Measurements from ENCODE around the gene SLC25A24. TPM values are rescaled to one million over a fixed set of nuclear protein-coding genes. Genes with fewer than 3 reads are reported as not detected.

SLC25A24 gene
- total RNA-seq, 2 donors from 2014 or later, result 6.3 to 21.5 TPM

GRCh38 chr1:108100148-108100547 lies 100.0 kb downstream of the SLC25A24 start:
- WGBS, 2 donors, result 83 to 91% methylated on average over 1 of the region's 1 CpG
- no peak for DNase-seq
- intact Hi-C loops (cut with DNase I), result no loop called here

GRCh38 chr1:108097018-108097417 lies 103.1 kb downstream of the SLC25A24 start:
- H3K27ac ChIP-seq, result no peak overlapping the region
- no peak overlapping the region for H3K4me3 ChIP-seq
- H3K36me3 ChIP-seq (replicated peaks in 1 of 2; ENCODE audit: insufficient read depth in 1 of 2, low read depth in 2 of 2), result no peaks in the 10 kb centered on the region
- DNase-seq (no peak), ATAC-seq (no peak)
- no peak for TF ChIP-seq POLR2A (IDR thresholded peaks at IDR 0.05)
- TF ChIP-seq, protein P1, sequence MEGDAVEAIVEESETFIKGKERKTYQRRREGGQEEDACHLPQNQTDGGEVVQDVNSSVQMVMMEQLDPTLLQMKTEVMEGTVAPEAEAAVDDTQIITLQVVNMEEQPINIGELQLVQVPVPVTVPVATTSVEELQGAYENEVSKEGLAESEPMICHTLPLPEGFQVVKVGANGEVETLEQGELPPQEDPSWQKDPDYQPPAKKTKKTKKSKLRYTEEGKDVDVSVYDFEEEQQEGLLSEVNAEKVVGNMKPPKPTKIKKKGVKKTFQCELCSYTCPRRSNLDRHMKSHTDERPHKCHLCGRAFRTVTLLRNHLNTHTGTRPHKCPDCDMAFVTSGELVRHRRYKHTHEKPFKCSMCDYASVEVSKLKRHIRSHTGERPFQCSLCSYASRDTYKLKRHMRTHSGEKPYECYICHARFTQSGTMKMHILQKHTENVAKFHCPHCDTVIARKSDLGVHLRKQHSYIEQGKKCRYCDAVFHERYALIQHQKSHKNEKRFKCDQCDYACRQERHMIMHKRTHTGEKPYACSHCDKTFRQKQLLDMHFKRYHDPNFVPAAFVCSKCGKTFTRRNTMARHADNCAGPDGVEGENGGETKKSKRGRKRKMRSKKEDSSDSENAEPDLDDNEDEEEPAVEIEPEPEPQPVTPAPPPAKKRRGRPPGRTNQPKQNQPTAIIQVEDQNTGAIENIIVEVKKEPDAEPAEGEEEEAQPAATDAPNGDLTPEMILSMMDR (IDR thresholded peaks at IDR 0.05), result no peak
- H3K4me1 ChIP-seq, result no peaks in the 10 kb centered on the region
- H3K9me3 ChIP-seq, result no peaks in the 10 kb centered on the region
- intact Hi-C loops (cut with DNase I), result no loop called here
- no peaks in the 10 kb centered on the region for H3K27me3 ChIP-seq

More at GRCh38 chr1:108100148-108100547, 100.0 kb downstream of the SLC25A24 start:
- Histone ChIP-seq H3K4me3 (no peak overlapping the region), H3K27ac (no peak overlapping the region), H3K9me3 (no peaks in the 10 kb centered on the region), H3K4me1 (no peaks in the 10 kb centered on the region), H3K36me3 (replicated peaks in 1 of 2; ENCODE audit: insufficient read depth in 1 of 2, low read depth in 2 of 2) (no peaks in the 10 kb centered on the region), H3K27me3 (no peaks in the 10 kb centered on the region)
- TF ChIP-seq, protein P1 (IDR thresholded peaks at IDR 0.05), result no peak
- TF ChIP-seq POLR2A (IDR thresholded peaks at IDR 0.05), result no peak
- no peak for ATAC-seq

GRCh38 chr1:108096089-108096488 lies 104.1 kb downstream of the SLC25A24 start:
- 50 to 58% methylated on average over 4 of the region's 4 CpGs for WGBS, 2 donors
- no peaks in the 10 kb centered on the region for H3K4me1 ChIP-seq
- H3K36me3 ChIP-seq (replicated peaks in 1 of 2; ENCODE audit: insufficient read depth in 1 of 2, low read depth in 2 of 2), result no peaks in the 10 kb centered on the region
- no peak for TF ChIP-seq POLR2A (IDR thresholded peaks at IDR 0.05)
- TF ChIP-seq, protein P1 (IDR thresholded peaks at IDR 0.05), result no peak
- no peak overlapping the region for H3K4me3 ChIP-seq
- H3K9me3 ChIP-seq, result no peaks in the 10 kb centered on the region
- intact Hi-C loops (cut with DNase I), result no loop called here
- ATAC-seq, result no peak
- H3K27ac ChIP-seq, result no peak overlapping the region
- no peaks in the 10 kb centered on the region for H3K27me3 ChIP-seq
- DNase-seq, result no peak

DNA sequence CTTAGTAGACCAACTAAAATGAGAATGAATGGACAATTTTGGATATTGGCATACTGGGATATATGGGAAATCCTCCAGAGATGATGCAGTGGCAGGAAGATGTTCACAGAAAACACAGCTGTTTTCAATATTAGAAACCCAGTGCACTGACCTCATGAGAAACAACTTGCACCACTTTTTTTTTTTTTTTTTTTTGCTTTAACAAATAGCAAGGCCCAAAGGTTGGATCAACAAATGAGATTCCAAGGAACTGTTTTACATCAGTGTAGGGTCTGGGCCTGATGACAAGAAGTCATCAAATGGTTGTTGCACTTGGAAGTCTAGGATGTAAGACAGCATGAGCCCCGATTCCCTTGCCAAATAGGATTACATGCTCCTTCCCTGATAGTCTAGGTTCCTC lies 110.7 kb downstream of the SLC25A24 start:
- Histone ChIP-seq H3K4me1 (no peaks in the 10 kb centered on the region), H3K4me3 (no peak overlapping the region), H3K27ac (no peak overlapping the region), H3K27me3 (no peaks in the 10 kb centered on the region), H3K9me3 (no peaks in the 10 kb centered on the region), H3K36me3 (replicated peaks in 1 of 2; ENCODE audit: insufficient read depth in 1 of 2, low read depth in 2 of 2) (no peaks in the 10 kb centered on the region)
- WGBS, 2 donors, result 63 to 79% methylated on average over 1 of the region's 1 CpG
- intact Hi-C loops (cut with DNase I), result no loop called here
- DNase-seq (no peak), ATAC-seq (no peak)
- no peak for TF ChIP-seq POLR2A (IDR thresholded peaks at IDR 0.05)
- TF ChIP-seq, protein P1 (IDR thresholded peaks at IDR 0.05), result no peak

DNA sequence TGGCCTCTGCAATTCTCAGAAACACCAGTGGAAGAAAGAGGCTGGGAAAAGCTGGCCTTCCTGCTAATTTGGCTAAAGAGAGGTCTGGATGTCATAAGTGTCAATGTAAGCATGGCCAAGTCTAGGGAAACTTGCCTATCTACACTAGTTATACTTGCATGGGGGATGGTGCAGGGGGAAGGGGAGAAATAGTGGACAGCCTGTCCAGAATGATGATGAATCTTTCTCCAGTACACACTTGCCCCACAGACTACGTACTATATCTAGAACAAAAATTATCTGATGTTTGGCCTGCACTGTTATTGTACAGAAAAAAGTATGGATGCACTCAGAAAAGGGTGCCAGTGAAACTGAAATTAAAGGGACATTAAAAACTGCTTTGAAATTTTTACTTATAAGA lies 114.5 kb downstream of the SLC25A24 start:
- Histone ChIP-seq H3K4me3 (no peak overlapping the region), H3K4me1 (no peaks in the 10 kb centered on the region), H3K36me3 (replicated peaks in 1 of 2; ENCODE audit: insufficient read depth in 1 of 2, low read depth in 2 of 2) (no peaks in the 10 kb centered on the region), H3K27ac (no peak overlapping the region), H3K9me3 (no peaks in the 10 kb centered on the region), H3K27me3 (no peaks in the 10 kb centered on the region)
- intact Hi-C loops (cut with DNase I), result no loop called here
- ATAC-seq, result no peak
- no peak for DNase-seq
- 68 to 70% methylated on average over 1 of the region's 1 CpG for WGBS, 2 donors
- TF ChIP-seq POLR2A (IDR thresholded peaks at IDR 0.05), result no peak
- TF ChIP-seq, protein P1 (IDR thresholded peaks at IDR 0.05), result no peak
